Activated B cell treated with CpG ODN at 0.5 μM for 24 hours (primary cell): ENCODE results near the gene CUL4B. TPM values are rescaled to one million over a fixed set of nuclear protein-coding genes. Genes with fewer than 3 reads are reported as not detected.

Source experiments
- ATAC-seq: fragments of 200-7000 bp; cut with Tn5 transposase; one replicate; pipeline ENCODE4 v1.10.0; 2021; ENCODE audit warnings: low read depth, mild to moderate bottlenecking, moderate library complexity
- CTCF ChIA-PET: fragments of 350-600 bp; sonication (Branson Sonifier 250); formaldehyde crosslinking; loops from one replicate; lab custom pipeline; 2021; ENCODE audit warnings: antibody characterized with exemption; lab: Charles Lee
- POLR2A ChIA-PET: fragments of 350-600 bp; sonication (Branson Sonifier 250); formaldehyde crosslinking; loops from one replicate; lab custom pipeline; 2021; ENCODE audit warnings: antibody characterized with exemption; lab: Charles Lee
- DNase-seq: peaks from one replicate; pipeline ENCODE4 v3.0.0; 2022
- H3K27ac Mint-ChIP-seq: one replicate; pipeline ENCODE4 v1.8.0; 2020; ENCODE audit warnings: mixed read lengths
- H3K27me3 Mint-ChIP-seq: one replicate; pipeline ENCODE4 v1.8.0; 2021; ENCODE audit warnings: mixed read lengths
- H3K36me3 Mint-ChIP-seq: one replicate; pipeline ENCODE4 v1.8.0; 2021; ENCODE audit warnings: low read depth, mixed read lengths
- H3K4me1 Mint-ChIP-seq: one replicate; pipeline ENCODE4 v1.8.0; 2021; ENCODE audit warnings: mixed read lengths
- H3K4me3 Mint-ChIP-seq: one replicate; pipeline ENCODE4 v1.8.0; 2020; ENCODE audit warnings: mild to moderate bottlenecking, mixed read lengths
- H3K9me3 Mint-ChIP-seq: one replicate; pipeline ENCODE4 v1.8.0; 2020; ENCODE audit warnings: mixed read lengths
- intact Hi-C: fragments of 100-400 bp; cut with micrococcal nuclease; formaldehyde crosslinking; loops from one replicate; pipeline ENCODE4 v1.15.1; 2024
- total RNA-seq: library from RNA; stranded (reverse); gene quantifications from 2 replicates; pipeline ENCODE4 v1.2.3, GENCODE V29; 2022
- TF ChIP-seq, protein P1 (sequence below): fragments of 200-600 bp; IDR thresholded peaks from one replicate; pipeline ENCODE4 v1.8.0; 2022; ENCODE audit warnings: antibody characterized with exemption, mild to moderate bottlenecking

CUL4B gene
- total RNA-seq, 1 donor from 2014 or later = 35.9 TPM

DNA sequence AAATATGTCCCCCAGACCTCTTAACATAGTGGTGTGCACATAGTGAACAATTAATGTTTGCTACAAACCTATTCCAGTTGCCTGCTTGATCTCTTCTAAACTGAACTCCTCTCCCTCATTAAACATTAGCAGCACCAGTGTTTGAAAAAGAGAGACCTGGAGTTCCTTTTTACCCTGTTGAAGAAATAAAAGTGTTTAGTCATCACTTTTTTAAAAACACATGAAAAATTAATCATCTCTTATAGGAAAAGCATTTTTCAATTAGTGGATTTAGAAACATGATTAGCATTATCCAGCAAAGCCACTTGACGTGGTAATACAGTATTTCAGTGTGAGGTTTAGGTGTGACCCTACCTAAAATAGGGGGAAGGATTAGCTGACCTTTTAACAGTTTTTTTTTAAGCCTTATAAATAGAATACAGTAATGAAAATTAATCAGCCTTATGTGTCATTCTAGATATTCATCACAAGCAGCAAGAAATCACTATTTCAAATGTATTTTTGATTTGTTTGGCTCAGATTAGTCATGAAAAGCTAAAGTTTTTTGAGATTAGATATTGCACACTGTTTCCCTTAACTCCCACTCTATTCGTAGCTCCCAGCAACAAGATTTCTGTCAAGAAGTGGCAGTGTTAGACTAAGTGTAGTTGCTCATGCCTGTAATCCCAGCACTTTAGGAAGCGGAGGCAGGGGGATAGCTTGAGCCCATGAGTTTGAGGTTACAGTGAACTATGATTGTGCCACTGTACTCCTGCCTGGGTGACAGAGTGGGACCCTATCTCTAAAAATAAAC lies 26.2 kb downstream of the CUL4B start:
- ATAC-seq (no peak), DNase-seq (no peak)
- H3K36me3 Mint-ChIP-seq = peaks cover 56% of the 10 kb centered on the region
- ChIA-PET CTCF (no interaction called here), POLR2A (no interaction called here)
- H3K27me3 Mint-ChIP-seq = no peaks in the 10 kb centered on the region
- H3K27ac Mint-ChIP-seq = no peak overlapping the region
- TF ChIP-seq, protein P1, sequence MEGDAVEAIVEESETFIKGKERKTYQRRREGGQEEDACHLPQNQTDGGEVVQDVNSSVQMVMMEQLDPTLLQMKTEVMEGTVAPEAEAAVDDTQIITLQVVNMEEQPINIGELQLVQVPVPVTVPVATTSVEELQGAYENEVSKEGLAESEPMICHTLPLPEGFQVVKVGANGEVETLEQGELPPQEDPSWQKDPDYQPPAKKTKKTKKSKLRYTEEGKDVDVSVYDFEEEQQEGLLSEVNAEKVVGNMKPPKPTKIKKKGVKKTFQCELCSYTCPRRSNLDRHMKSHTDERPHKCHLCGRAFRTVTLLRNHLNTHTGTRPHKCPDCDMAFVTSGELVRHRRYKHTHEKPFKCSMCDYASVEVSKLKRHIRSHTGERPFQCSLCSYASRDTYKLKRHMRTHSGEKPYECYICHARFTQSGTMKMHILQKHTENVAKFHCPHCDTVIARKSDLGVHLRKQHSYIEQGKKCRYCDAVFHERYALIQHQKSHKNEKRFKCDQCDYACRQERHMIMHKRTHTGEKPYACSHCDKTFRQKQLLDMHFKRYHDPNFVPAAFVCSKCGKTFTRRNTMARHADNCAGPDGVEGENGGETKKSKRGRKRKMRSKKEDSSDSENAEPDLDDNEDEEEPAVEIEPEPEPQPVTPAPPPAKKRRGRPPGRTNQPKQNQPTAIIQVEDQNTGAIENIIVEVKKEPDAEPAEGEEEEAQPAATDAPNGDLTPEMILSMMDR = no peak
- intact Hi-C loops = no loop called here
- H3K9me3 Mint-ChIP-seq = no peaks in the 10 kb centered on the region
- H3K4me1 Mint-ChIP-seq = peaks cover 23% of the 10 kb centered on the region
- no peak overlapping the region for H3K4me3 Mint-ChIP-seq

DNA sequence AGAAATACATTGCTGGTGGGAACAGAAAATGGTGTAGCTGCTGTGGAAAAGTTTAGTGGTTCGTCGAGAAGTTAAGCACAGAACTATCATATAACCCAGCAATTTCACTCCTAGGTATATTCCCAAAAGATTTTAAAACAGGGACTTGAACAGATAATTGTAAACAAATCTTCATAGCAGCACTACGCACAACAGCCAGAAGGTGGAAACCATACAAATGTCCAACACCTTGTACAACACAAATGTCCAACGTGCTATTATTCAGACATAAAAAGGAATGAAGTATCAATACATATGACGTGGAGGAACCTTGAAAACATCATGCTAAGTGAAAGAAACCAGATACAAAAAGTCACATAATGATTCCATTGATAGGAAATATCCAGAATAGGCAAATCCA lies 37.9 kb downstream of the CUL4B start:
- Mint-ChIP-seq H3K27ac (no peak overlapping the region), H3K9me3 (no peaks in the 10 kb centered on the region), H3K36me3 (peaks cover 24% of the 10 kb centered on the region), H3K4me1 (no peaks in the 10 kb centered on the region), H3K4me3 (no peak overlapping the region), H3K27me3 (no peaks in the 10 kb centered on the region)
- DNase-seq (no peak), ATAC-seq (no peak)
- CTCF ChIA-PET = no interaction called here
- POLR2A ChIA-PET = no interaction called here
- TF ChIP-seq, protein P1 = no peak
- intact Hi-C loops = no loop called here

DNA sequence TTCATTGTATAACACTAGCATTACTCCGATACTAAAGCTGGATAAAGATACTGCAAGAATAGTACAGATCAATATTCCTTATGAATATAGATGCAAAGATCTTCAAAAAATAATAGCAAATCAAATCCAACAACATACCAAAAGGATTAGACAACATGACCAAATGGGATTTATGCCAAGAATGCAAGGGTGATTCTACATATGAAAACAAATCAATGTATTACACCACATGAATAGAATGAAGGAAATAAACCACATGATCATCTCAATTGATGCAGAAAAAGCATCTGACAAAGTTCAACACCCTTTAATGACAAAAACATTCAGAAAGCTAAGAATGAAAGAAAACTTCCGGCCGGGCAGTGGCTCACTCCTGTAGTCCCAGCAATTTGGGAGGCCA lies 42.8 kb downstream of the CUL4B start:
- ATAC-seq (no peak), DNase-seq (no peak)
- H3K27me3 Mint-ChIP-seq = no peaks in the 10 kb centered on the region
- H3K4me3 Mint-ChIP-seq = no peak overlapping the region
- no peaks in the 10 kb centered on the region for H3K4me1 Mint-ChIP-seq
- intact Hi-C loops = no loop called here
- no peaks in the 10 kb centered on the region for H3K9me3 Mint-ChIP-seq
- H3K27ac Mint-ChIP-seq = no peak overlapping the region
- CTCF ChIA-PET = no interaction called here
- POLR2A ChIA-PET = no interaction called here
- peaks cover 8% of the 10 kb centered on the region for H3K36me3 Mint-ChIP-seq
- TF ChIP-seq, protein P1 = no peak

DNA sequence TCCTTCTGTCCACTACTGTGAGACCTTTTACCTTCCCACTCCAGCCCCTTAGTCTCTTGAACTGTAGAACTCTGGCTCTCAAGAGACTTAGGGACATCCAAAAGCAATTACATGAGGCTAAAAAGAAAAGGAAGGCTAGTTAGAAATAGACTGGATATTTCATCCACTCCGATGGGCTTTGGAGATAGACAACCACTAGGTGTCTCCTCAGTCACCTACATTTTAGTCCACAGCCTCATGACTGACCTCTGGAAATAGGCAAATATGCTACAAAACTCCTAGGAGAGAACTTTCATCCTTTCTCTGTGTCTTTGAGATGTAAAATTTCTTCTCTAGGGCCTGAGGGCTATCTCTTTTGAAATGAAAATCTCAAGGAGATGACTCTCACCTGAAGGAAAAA lies 46.5 kb downstream of the CUL4B start:
- Mint-ChIP-seq H3K27me3 (no peaks in the 10 kb centered on the region), H3K9me3 (no peaks in the 10 kb centered on the region), H3K27ac (no peak overlapping the region), H3K36me3 (peaks cover 5% of the 10 kb centered on the region), H3K4me1 (no peaks in the 10 kb centered on the region), H3K4me3 (no peak overlapping the region)
- ChIA-PET POLR2A (interaction anchor here (0.7 kb wide), 1 partner anchor 90 kb away, joined by 6 read pairs; the partner anchor contains the start of gene MCTS1), CTCF (interaction anchor here (1.1 kb wide), 1 partner anchor 149 kb away, joined by 4 read pairs; no protein-coding TSS in a partner anchor)
- ATAC-seq (no peak), DNase-seq (no peak)
- TF ChIP-seq, protein P1 = no peak
- intact Hi-C loops = loop anchor here (5.0 kb wide), 1 partner anchor 258 kb away; no protein-coding TSS in a partner anchor

DNA sequence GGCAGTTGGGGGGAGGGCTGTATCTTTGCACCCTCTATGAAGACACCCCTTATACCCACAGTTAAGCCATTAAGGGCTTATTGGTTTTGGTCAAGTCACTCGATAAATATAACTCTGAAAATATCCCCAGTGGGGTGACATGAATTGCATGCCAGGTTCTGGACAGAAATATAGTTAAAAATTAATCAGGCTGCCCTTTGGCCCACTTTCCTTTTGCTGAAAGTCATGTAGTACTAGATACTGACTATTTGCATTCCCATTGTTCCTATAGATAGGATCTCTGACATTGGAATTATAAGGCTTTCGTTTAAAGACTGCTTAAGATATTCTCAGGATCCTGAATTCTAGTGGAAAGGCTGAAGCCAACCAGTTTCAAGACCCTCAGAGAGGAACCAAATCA lies 48.1 kb downstream of the CUL4B start:
- CTCF ChIA-PET = no interaction called here
- intact Hi-C loops = loop anchor here (5.0 kb wide), 1 partner anchor 260 kb away; no protein-coding TSS in a partner anchor
- ATAC-seq (no peak), DNase-seq (no peak)
- TF ChIP-seq, protein P1 = no peak
- Mint-ChIP-seq H3K4me1 (no peaks in the 10 kb centered on the region), H3K27me3 (no peaks in the 10 kb centered on the region), H3K27ac (no peak overlapping the region), H3K4me3 (no peak overlapping the region), H3K9me3 (no peaks in the 10 kb centered on the region), H3K36me3 (peaks cover 2% of the 10 kb centered on the region)
- POLR2A ChIA-PET = no interaction called here
